HepG2 (cell line): ENCODE results near the gene TSPYL1. TPM values are rescaled to one million over a fixed set of nuclear protein-coding genes. Genes with fewer than 3 reads are reported as not detected.

Experiments used
- AHDC1 ChIP-seq: sonication (generic); formaldehyde crosslinking; IDR thresholded peaks from 2 replicates; pipeline ENCODE4 v1.5.1; 2020; ENCODE audit warnings: mild to moderate bottlenecking, missing genetic modification reagents, borderline replicate concordance
- ARID5B ChIP-seq: IDR thresholded peaks from 2 replicates; pipeline ENCODE4 v1.4.0; 2020; ENCODE audit warnings: mild to moderate bottlenecking, missing genetic modification reagents
- DPF2 ChIP-seq: sonication (generic); formaldehyde crosslinking; IDR thresholded peaks from 2 replicates; pipeline ENCODE4 v1.4.0; 2020; ENCODE audit warnings: mild to moderate bottlenecking, low read depth, missing genetic modification reagents, borderline replicate concordance
- FLYWCH1 ChIP-seq: sonication (generic); formaldehyde crosslinking; IDR thresholded peaks from 2 replicates; pipeline ENCODE4 v1.8.1; 2023; ENCODE audit warnings: mild to moderate bottlenecking, missing genetic modification reagents
- HNF4A ChIP-seq: sonication (generic); formaldehyde crosslinking; IDR thresholded peaks from 2 replicates; pipeline ENCODE4 v1.4.0; 2020; ENCODE audit warnings: missing genetic modification reagents
- MAFF ChIP-seq: IDR thresholded peaks from 2 replicates; pipeline ENCODE4 v1.6.1; 2011; ENCODE audit warnings: low read depth, low read length, improper control_type of control experiment
- NFATC3 ChIP-seq: sonication (generic); formaldehyde crosslinking; IDR thresholded peaks from 2 replicates; pipeline ENCODE4 v1.5.1; 2020; ENCODE audit warnings: mild to moderate bottlenecking, missing genetic modification reagents
- NFE2L1 ChIP-seq: sonication (generic); formaldehyde crosslinking; IDR thresholded peaks from 2 replicates; pipeline ENCODE4 v1.4.0; 2020; ENCODE audit warnings: missing genetic modification reagents, mild to moderate bottlenecking, borderline replicate concordance
- PLRG1 ChIP-seq: fragments of 450-650 bp; conservative IDR thresholded peaks from 2 replicates; pipeline ENCODE4 v1.6.1; 2016
- RFX3 ChIP-seq: IDR thresholded peaks from 2 replicates; pipeline ENCODE4 v1.6.1; 2016; ENCODE audit warnings: missing biosample characterization, missing genetic modification reagents
- TBP ChIP-seq: sonication (generic); formaldehyde crosslinking; IDR thresholded peaks from 2 replicates; pipeline ENCODE4 v1.5.0; 2020; ENCODE audit warnings: missing genetic modification reagents
- TGIF2 ChIP-seq: IDR thresholded peaks from 2 replicates; pipeline ENCODE4 v1.6.1; 2016; ENCODE audit warnings: control low read depth, missing compliant biosample characterization
- ZBTB26 ChIP-seq: IDR thresholded peaks from 2 replicates; pipeline ENCODE4 v1.6.1; 2016; ENCODE audit warnings: missing compliant biosample characterization, missing genetic modification reagents, borderline replicate concordance
- ZFP36L1 ChIP-seq: sonication (generic); formaldehyde crosslinking; IDR thresholded peaks from 2 replicates; pipeline ENCODE4 v1.8.0; 2022; ENCODE audit warnings: mild to moderate bottlenecking, missing genetic modification reagents, moderate library complexity
- ZNF710 ChIP-seq: sonication (generic); formaldehyde crosslinking; IDR thresholded peaks from 2 replicates; pipeline ENCODE4 v1.5.0; 2020; ENCODE audit warnings: mild to moderate bottlenecking, missing genetic modification reagents, borderline replicate concordance
- ZNF746 ChIP-seq: sonication (generic); formaldehyde crosslinking; IDR thresholded peaks from 2 replicates; pipeline ENCODE4 v1.8.0; 2022; ENCODE audit warnings: mild to moderate bottlenecking, missing genetic modification reagents
- polyA plus RNA-seq, 8 experiments: library from polyadenylated mRNA; depleted of rRNA in 3 of 8; stranded (reverse) in 7 of 8; unstranded in 1 of 8; fragments of >200 nt; fragmentation: Illumina TruSeq in 4 of 8; extraction: Trizol in 4 of 8; gene quantifications; 2 replicates each; pipeline versions ENCODE4 v1.2.1 to v1.2.3, GENCODE V29; 2011 to 2016; ENCODE audit warnings: low read depth in 4 of 8, missing spikeins in 1 of 8, mixed read lengths in 1 of 8; ENCODE audit not compliant: insufficient read depth in 1 of 8
- total RNA-seq, 5 experiments: library from RNA; depleted of rRNA; stranded (reverse); fragments of >200 nt; fragmentation: Illumina TruSeq; extraction: Trizol; gene quantifications; 2 replicates each; pipeline ENCODE4 v1.2.3, GENCODE V29; 2016; ENCODE audit warnings: low read depth in 1 of 5

Gene TSPYL1
- total and polyA plus RNA-seq, 2 of the 13 experiments (the other 11 are each of a cell fraction or from before 2014, with no cell fraction given), result 28.3 to 93.0 TPM

- TF ChIP-seq ZNF710 (CRISPR knock-in tag), result no peak; the same call in 1 of the 2 replicates
- TF ChIP-seq ZBTB26, result no peak; the same call in 1 of the 2 replicates
- 0 out of 2 replicates have a peak, but pooled peaks have one; percentile 55 for TF ChIP-seq TGIF2 (CRISPR knock-in tag)
- TF ChIP-seq HNF4A (CRISPR knock-in tag), result no peak
- no peak for TF ChIP-seq DPF2 (CRISPR knock-in tag)
- TF ChIP-seq RFX3 (CRISPR knock-in tag), result peak; percentile 40; the same call in 1 of the 2 replicates
- 0 out of 2 replicates have a peak, but pooled peaks have one; percentile 30 for TF ChIP-seq ZNF746 (CRISPR knock-in tag)
- TF ChIP-seq ARID5B (CRISPR knock-in tag), result peak; percentile 26; the same call in 1 of the 2 replicates
- TF ChIP-seq TBP, result no peak
- TF ChIP-seq NFATC3 (CRISPR knock-in tag), result no peak
- peak; percentile 78 for TF ChIP-seq MAFF
- TF ChIP-seq AHDC1 (CRISPR knock-in tag), result peak; percentile 76; the same call in 1 of the 2 replicates
- TF ChIP-seq NFE2L1 (CRISPR knock-in tag), result no peak
- TF ChIP-seq FLYWCH1 (CRISPR knock-in tag), result no peak
- TF ChIP-seq ZFP36L1 (CRISPR knock-in tag), result peak; percentile 97
- TF ChIP-seq PLRG1, result no peak
These were observed at the start of gene TSPYL1 (continued) for GRCh38 chr6:116279232-116280160.
